Fibroblast of lung (primary cell): ENCODE measurements around the gene CAMTA1.

ENCODE experiments used
- EZH2 ChIP-seq: IDR thresholded peaks from 2 replicates; pipeline ENCODE4 v1.5.1; 2012; ENCODE audit warnings: low read length, control low read depth, mild to moderate bottlenecking; ENCODE audit errors: missing control alignments
- TF ChIP-seq, protein P1 (sequence below), 2 donors: IDR thresholded peaks in 1 of 2; conservative IDR thresholded peaks in 1 of 2; 1 replicate in 1 of 2; 2 replicates in 1 of 2; pipeline ENCODE4 v1.5.1; 2011 to 2012; ENCODE audit warnings: low read length in 2 of 2, control low read depth in 1 of 2, inconsistent platforms in 1 of 2, low read depth in 1 of 2, mild to moderate bottlenecking in 1 of 2

GRCh38 chr1:7399514-7400125 lies 614.4 kb downstream of the CAMTA1 start:
- TF ChIP-seq EZH2: no peak
- TF ChIP-seq, protein P1, sequence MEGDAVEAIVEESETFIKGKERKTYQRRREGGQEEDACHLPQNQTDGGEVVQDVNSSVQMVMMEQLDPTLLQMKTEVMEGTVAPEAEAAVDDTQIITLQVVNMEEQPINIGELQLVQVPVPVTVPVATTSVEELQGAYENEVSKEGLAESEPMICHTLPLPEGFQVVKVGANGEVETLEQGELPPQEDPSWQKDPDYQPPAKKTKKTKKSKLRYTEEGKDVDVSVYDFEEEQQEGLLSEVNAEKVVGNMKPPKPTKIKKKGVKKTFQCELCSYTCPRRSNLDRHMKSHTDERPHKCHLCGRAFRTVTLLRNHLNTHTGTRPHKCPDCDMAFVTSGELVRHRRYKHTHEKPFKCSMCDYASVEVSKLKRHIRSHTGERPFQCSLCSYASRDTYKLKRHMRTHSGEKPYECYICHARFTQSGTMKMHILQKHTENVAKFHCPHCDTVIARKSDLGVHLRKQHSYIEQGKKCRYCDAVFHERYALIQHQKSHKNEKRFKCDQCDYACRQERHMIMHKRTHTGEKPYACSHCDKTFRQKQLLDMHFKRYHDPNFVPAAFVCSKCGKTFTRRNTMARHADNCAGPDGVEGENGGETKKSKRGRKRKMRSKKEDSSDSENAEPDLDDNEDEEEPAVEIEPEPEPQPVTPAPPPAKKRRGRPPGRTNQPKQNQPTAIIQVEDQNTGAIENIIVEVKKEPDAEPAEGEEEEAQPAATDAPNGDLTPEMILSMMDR (conservative IDR thresholded peaks at IDR 0.05 in 1 of 2, IDR thresholded peaks at IDR 0.05 in 1 of 2; ENCODE audit: low read depth in 1 of 2, low read length in 2 of 2): no peak
